Measurements from ENCODE around the gene FAIM2. TPM values are rescaled to one million over a fixed set of nuclear protein-coding genes. Genes with fewer than 3 reads are reported as not detected.
"Not testable (repeated sequence)": the region's sequence is repeated elsewhere in the genome, so short reads cannot be mapped to it uniquely, and the experiment has no call there.

The FAIM2 gene
- polyA plus RNA-seq, 4 donors: 3.0 to 5.8 (median 4.7) TPM

DNA sequence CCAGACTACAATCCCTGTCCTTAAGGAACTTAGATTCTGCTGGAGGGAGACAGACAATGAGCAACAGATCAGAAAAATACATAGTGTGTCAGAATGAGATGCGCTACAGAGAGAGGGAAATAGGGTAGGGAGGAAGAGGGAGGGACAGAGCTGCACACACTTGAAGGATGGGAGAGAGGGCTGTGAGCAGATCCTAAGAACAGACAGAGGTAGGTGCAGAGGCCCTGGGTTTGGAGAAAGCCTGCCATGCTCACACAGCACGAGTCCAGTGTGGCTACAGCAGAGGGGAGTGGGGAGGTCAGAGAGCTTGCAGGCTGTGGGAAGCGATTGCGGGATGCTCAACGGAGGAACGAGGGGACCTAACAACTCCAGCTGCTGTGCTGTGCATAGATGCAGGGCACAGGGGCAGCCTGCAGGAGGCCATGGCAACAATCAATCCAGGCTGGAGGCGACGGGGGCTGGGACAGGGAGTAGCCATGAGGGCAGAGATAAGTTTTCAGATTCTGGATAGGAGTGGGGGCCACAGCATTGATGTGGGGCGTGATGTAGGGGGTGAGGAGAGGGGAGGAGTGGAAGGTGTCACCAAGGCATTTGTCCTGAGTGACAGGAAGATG lies 20.7 kb downstream of the FAIM2 start:
- DNase-seq (ENCODE audit: low read depth in 4 of 4, low spot score in 2 of 4): no peak

DNA sequence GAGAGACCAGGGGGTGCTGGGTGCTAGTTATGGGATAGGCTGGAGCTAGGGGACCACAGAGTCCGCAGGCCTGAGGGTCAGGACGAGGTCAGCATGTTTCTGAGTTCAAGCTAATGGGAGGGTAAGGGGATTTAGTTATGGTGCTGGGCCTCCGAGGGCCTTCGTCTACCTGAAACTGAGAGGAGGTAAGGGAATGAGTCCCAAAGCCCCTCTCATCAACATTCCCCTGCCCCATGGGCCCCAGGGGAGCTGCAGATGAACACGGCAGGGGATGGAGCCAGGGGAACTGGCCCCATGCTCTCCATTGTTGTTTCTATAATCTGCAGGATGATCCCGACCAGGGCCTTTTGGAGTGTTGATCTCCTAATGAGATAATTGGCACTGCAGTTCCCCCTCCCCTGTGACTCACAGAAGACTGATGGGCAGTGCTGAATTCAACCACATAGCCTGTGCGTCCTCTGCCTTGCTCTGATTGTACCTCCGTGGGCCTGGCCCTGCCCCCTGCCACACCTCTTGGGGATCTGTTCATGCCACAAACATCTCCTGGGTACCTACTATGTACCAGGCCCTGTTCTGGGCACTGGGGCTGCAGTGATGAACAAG lies 21.4 kb downstream of the FAIM2 start:
- no peak for DNase-seq (ENCODE audit: low read depth in 4 of 4, low spot score in 2 of 4)

DNA sequence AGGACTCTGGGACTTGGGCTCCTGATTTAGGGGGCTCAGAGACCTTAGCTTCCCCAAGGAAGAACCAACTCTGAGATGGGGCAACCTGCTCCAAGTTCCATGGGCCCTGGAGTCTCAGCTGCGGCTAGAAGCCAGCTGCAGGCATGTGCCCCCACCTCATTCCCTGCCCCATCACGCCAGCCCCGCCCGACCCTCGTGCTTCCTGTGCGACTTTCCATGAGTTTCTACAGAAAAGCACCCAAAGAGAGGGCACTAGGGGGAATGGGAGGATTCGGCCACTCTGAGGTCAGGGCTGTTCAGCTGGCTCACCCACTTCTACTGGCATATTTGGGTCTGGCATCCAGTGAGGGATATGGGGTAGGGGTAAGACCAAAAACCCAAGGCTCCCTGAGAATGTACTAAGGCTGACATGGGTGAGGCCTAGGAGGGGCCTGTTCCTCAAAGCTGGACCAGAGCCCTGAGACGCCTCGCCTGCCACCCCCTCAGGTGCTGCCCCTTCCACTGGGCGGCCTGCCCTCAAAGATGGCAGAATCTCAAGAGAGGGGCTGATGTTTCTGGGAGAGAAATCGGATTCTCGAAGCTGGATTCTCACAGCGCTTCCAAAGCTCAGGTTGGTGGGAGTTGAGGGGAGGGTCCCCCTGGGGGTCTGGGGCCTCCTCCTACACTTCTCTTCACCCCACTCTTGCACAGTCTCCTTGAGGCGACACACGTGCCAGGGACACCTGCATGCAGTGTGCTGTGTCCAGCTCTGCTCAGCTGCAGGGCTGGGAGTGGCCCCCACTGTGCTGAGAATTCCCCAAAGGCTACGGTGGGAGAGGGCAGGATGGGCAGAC lies 22.1 kb downstream of the FAIM2 start:
- no peak for DNase-seq (ENCODE audit: low read depth in 4 of 4, low spot score in 2 of 4)

DNA sequence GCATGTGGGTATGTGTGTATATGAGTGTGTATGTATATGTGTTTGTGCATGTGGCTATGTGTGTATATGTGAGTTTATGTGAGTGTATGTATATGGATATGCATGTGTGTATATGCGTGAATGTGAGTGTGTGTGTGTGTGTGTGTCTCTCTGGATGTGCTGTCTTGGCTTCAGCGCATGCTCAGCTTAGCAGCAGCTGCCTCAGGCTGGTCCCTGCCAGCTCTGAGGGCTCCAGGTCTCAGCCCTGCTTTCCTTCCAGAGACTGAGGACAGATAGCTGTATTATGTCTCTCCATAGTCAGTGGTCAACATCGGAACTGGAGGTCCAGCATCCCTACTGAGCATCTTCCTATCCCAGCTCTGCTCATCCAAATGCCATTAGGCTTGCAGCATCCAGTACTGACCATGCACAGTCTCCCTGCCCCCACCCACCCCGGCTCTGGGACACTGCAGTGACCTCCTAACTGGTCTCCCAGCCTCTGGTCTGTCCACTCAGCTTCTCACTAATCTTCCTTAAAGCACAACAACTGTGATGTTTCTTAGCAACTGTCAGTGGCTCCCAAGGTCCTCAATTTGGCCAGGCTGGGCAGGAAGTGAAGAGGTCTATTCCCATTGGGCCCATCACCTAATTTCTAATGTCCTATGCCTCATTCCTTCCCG lies 22.8 kb downstream of the FAIM2 start:
- DNase-seq (ENCODE audit: low read depth in 4 of 4, low spot score in 2 of 4): no peak

DNA sequence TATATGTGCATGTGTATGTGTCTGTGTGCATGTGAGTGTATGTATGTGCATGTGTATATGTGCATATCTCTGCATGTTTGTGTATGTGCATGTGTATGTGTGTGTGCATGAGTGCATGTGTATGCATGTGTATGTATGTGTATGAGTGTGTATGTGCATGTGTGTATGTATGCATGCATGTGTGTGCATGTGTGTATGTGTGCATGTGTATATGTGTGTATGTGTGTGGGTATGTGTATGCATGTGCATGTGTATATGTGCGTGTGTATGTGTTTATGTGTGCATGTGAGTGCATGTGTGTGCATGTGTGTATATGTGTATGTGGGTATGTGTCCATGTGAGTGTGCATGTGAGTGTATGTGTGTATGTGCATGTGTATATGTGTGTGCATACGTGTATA lies 24.6 kb downstream of the FAIM2 start:
- DNase-seq (ENCODE audit: low read depth in 4 of 4, low spot score in 2 of 4): not testable (repeated sequence)

DNA sequence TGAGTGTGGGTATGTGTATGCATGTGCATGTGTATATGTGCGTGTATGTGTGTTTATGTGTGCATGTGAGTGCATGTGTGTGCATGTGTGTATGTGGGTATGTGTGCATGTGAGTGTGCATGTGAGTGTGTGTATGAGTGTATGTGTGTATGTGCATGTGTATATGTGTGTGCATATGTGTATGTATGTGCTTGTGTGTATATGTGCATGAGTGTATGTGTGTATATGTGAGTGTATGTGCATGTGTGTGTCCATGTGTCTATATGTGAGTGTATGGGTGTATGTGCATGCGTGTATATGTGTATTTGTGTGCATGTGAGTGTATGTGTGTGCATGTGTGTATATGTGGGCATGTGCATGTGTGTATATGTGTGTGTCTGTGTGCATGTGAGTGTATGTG lies 25.7 kb downstream of the FAIM2 start:
- DNase-seq (ENCODE audit: low read depth in 4 of 4, low spot score in 2 of 4): no peak

DNA sequence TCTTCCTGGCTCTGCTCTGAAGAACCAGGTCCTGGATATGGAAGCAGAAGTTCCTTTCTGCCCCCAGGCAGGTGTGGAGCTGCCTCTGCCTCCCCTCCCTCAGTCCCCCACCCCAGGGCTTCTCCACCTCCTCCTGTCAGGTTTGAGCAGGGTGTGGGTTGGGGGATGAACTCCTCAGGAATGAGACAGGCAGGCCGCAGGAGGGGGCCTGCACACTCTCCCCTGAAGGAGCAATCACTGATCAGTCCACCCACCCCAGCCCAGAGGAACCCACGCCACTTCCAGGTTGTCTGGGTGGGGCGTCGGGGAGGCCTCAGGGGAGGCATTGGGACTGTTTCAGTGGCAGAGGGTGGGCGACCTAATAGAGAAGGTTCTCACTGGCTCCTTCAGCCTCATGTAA lies 26.6 kb downstream of the FAIM2 start:
- no peak for DNase-seq (ENCODE audit: low read depth in 4 of 4, low spot score in 2 of 4)

DNA sequence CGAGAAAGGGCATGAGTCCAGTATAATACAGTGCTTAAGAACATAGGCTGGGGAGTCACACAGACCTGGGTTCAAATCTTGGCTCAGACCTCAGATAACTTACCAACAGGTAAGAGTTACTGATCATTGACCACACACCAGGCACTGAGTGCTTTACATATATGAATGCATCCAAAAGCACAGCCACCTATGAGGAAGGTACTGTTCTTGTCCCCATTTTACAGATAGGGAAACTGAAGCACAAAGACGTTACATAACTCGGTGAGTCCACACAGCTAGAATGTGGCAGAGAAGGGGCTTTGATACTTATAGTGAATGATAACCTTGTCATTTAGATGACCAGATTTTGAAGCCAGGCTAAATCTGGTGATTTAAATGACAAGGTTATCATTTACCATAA lies 27.6 kb downstream of the FAIM2 start:
- no peak for DNase-seq (ENCODE audit: low read depth in 4 of 4, low spot score in 2 of 4)

DNA sequence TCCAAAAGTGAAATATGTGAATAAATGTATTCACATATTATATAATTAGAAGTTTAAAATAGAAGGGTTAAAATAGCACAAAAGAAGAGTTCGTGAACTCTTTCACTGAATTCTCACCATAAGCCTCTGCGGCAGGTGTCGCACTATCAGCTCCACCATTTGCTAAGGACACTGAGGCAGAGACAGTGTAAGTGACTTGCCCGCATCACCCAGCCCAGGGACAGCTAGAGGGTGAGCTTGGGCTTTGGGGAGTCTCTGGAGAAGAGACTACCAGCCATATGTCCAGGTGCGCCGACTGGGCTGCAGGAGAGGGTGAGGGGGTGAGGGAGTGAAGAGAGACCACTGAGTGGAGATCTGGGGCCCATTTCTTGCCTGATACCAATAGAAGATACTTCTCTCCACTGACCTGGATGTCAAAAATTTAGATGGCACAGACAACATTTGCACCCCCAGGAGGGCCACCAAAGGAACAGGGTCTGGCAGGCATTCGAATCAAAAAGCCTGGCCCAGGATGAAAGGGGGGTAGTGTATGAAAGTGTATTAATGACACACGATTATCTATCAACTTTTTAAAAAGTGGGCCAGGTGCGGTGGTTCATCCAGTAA lies 28.5 kb downstream of the FAIM2 start:
- DNase-seq (ENCODE audit: low read depth in 4 of 4, low spot score in 2 of 4): no peak

DNA sequence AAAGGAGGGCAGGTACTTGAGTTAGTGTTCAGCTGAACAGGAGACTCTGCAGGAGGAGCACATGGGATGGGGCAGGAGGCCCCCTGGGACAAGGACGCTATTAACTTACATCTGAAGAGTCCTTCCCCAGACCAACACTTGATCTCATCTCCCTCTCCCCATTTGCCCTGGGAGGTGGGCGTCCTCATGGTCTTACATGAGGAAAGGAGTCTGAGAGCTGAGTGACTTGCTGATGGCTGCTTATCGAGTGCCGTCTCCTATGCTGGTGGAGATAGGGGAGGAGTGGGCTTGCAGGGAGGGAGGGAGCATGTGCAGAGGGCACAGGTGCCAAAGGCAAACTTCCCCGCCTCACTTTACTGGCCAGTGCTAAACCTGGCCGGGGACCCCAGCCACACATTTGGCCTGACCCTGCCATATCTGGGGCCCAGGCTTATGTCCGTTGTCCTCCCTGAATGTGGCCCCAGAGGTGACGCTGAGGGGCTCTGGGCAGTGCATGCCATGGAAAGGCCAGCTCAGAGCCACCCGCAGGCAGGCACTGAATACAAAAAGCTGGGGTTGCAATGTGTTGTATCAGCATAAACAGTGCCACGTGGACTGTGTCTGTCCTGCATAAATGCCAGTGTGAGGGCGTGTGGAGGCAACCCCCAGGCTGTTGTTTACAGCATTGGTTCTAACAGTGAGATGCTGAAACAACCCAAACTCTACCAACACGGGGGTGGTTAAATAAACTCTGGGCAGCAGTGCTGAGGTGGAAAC lies 29.4 kb downstream of the FAIM2 start:
- no peak for DNase-seq (ENCODE audit: low read depth in 4 of 4, low spot score in 2 of 4)

DNA sequence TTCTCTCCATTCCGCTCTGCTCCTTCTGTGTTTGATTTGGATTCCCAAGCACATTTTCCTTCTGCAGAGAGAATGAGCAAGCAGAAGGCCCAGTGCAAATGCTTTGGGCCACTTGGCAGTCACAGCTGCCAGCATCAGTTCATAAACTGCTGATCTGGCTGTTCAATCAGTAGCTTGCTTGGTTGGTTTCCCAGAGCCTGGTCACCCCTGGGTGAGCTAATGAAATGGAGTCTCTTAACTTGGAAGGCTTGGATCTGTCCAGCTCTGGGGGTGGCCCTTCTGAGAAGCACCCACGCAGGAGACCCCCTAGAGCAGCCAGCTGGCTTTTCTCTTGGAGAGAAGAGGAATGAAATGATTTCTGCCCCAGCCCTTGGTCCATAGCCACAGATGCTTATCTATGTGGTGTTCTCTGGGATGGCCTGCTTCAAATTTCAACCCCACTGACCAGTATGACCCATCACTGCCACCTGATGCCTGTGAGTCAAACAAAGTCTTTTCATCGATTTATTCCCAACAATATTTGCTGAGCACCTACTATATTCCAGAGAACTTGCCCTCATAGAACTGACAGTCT lies 30.3 kb downstream of the FAIM2 start:
- no peak for DNase-seq (ENCODE audit: low read depth in 4 of 4, low spot score in 2 of 4)

DNA sequence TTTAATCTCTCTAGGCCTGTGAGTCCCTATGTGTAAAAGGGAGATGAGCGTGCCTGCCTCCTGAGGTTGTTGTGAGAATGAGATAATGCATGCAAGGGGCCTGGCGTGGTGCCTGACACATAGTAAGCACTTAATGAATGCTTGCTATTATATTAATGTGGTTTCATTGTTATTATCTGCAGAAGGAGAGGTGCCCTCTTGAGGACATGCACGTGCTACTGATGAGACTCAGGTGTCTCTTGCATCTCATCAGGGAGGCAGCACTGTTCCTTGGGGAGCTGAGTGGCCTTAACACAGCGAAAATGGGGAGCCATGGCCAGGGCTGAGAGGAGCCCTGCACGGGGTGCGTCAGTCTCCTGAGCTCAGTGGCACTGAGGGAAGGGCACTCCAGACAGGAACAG lies 30.9 kb downstream of the FAIM2 start:
- DNase-seq (ENCODE audit: low read depth in 4 of 4, low spot score in 2 of 4): no peak

DNA sequence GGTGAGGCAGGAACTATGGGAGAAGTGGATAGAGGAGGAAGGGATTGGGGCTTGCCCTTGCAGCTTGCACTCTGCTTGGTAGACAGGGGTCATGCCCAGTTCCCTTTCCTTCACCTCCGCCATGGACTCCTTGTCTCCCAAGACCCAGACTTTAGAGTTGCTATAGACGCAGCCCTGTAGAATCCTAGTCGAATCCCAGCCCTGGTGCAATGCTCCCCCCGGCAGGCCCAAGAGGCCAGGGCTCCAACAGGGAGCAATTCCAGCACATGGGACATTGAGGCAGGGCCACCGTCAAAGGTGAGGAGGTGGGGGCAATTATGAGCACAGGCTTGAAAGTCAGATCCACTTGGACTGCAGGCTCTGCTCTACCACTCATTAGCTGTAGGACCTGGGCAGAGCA lies 31.3 kb downstream of the FAIM2 start:
- no peak for DNase-seq (ENCODE audit: low read depth in 4 of 4, low spot score in 2 of 4)

DNA sequence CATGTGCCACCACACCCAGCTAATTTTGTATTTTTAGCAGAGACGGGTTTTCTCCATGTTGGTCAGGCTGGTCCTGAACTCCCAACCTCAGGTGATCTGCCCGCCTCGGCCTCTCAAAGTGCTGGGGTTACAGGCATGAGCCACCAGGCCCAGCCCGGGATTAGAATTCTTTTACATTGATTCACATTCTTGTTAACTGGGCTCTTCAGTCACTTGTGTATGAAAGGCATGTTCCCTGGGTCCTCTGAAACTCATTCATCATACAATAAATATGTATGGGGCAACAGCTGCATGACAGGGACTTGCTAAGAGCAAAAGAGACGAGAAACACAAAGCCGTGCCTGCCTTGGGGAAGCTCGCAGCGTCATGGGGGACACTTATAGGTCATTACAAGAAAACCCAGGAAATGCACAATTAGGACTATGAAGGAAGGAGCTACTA lies 31.9 kb downstream of the FAIM2 start:
- DNase-seq (ENCODE audit: low read depth in 4 of 4, low spot score in 2 of 4): not testable (repeated sequence)

DNA sequence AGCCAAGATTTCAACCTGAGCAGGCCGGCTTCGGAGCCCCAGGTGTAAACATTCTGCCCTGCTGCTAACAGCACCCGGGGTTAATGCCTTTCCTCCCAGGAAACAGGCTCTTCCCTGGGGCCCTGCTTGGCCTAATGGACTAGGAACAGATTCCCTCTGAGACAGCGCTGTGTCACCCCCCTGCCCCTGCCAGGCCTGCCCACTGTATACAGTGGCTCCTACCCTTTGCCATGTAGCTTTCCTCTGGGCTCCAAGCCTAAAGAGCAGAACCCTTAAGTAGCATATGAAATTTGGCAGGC lies 32.5 kb downstream of the FAIM2 start:
- DNase-seq (ENCODE audit: low read depth in 4 of 4, low spot score in 2 of 4): no peak

DNA sequence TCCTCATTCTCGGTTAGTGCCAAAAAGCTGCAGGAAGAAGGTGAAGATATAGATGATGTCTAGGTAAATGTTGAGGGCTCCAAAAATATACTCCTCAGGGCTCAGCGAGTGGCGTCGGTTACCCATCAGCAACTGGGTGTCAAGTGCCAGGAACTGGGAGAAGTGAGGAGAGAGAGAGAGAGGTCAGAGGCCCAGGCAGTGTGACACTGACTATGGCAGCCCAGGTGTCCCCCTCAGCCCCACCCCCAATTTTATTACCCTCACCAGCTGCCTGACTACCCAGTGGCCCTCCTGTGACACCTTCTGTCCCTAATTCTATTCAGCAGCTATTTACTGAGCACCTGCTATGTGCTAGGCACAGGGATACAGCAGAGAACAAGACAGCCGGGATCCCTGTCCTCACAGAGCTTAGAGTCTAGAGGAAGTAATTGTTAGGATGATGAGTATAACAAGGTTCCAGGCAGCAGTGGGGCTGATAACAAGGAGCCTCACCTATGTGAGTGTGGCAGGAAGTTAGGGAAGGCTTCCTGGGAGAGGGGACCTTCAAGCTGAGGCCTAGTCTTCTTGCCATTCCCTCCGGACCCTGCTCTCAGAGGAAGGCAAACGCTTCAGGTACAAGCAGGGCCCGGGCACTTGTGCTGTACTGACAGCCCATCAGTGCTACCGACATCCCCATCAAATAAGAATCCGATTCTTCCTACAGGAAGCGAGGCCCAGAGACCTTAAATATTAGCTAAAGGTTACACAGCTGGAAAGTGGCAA lies 33.0 kb downstream of the FAIM2 start:
- no peak for DNase-seq (ENCODE audit: low read depth in 4 of 4, low spot score in 2 of 4)

DNA sequence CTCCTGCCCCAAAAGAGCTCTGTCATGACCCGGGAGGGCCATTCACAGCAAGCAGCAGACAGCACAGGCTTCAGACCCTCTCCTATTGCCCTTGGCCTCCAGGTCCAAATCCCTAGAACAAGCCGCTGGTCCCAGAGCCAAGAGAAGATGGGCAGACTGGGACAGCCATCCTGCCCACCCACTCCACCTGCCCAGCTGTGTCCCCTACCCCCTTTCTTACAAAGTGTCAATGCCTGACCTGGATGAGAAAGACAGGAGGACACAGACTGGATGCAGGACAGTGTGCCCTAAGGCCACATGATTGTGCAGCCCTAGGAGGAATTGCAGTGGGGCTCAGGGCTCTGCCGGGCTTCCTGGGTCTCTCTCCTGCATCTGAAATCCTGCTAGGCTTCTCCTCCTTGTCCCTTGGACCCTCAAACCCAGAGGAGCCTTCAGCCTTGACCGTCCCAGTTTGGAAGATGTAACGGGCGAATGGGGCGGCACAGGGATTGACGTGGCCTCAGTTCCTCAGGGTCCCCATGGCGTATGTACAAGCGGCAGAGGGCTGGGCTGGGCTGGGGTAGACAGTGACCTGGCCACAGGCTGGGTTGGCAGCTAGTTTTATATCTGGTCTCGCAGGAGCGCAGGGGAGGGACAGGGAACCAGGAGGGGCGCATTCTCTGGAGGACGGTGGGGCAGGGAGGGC lies 33.7 kb downstream of the FAIM2 start:
- DNase-seq (ENCODE audit: low read depth in 4 of 4, low spot score in 2 of 4): no peak

DNA sequence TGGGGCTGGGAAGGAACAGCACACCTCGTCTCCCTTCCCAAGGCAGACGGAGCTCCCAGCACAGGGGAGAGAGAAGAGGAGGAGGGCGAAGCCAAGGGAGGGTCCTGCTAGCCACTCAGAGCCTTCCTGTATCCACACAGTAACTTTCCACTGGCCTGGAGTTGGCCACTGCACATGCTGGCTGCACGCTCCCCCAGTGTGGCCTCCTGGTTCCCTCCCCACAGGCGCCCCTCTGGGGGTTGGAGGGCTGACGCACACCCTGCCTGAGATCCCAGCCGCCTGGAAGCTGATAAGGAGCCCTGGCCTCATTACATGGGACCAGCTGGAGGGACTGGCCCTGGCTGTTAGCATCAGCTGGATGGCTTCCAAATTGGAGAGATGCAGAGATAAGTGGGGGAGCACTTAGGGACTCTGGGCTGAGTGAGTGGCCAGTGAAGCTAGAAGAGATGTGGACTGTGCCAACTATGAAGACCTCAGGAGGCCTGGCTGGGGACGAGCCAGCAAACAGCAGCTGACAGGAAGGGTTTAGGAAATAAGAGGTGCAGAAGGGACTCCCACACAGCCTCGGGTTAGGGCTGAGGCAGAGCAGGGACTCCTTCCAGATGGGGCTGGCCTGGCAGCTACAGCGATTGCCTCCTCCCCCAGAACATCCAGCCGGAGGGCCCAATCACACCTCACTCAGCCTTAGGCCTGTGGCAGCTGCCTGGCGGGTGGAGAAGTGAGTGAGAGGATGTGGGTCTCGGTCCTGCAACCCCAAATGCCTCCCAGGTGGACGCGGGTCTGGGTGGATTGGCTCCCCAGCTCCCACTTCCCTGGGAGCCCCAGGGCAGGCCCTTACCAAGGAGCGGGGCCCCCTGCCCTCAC lies 34.5 kb downstream of the FAIM2 start:
- peak; percentile 68 to 82 (median 77) for DNase-seq (ENCODE audit: low read depth in 4 of 4, low spot score in 2 of 4)
